Mesendoderm (in vitro differentiated cells): Measurements from ENCODE around the gene PRDX3.

Source experiments
- DNase-seq: peaks from one replicate; pipeline ENCODE4 v3.0.0; 2013
- H2AK5ac ChIP-seq: 2 replicates; pipeline ENCODE4 v1.6.1; 2013; ENCODE audit warnings: low read length, inconsistent platforms
- H2BK120ac ChIP-seq: 2 replicates; pipeline ENCODE4 v1.6.1; 2013; ENCODE audit warnings: low read depth, mild to moderate bottlenecking, low read length, moderate library complexity, mixed read lengths
- H2BK15ac ChIP-seq: replicated peaks from 2 replicates; pipeline ENCODE4 v1.6.1; 2013; ENCODE audit warnings: low read depth, mild to moderate bottlenecking, moderate library complexity
- H2BK5ac ChIP-seq: 2 replicates; pipeline ENCODE4 v1.6.1; 2013; ENCODE audit warnings: low read length, inconsistent platforms
- H3K18ac ChIP-seq: 2 replicates; pipeline ENCODE4 v1.6.1; 2013; ENCODE audit warnings: mild to moderate bottlenecking, low read length, mixed read lengths
- H3K23ac ChIP-seq: one replicate; pipeline ENCODE4 v1.6.1; 2013; ENCODE audit warnings: low read length
- H3K27ac ChIP-seq: 2 replicates; pipeline ENCODE4 v1.5.1; 2013; ENCODE audit warnings: low read depth, mild to moderate bottlenecking, inconsistent platforms, low read length, moderate library complexity
- H3K27me3 ChIP-seq: 2 replicates; pipeline ENCODE4 v1.6.1; 2013; ENCODE audit warnings: low read length, control low read depth, mild to moderate bottlenecking, inconsistent platforms; ENCODE audit not compliant: insufficient read depth, poor library complexity
- H3K36me3 ChIP-seq: 2 replicates; pipeline ENCODE4 v1.6.1; 2013; ENCODE audit warnings: low read length, inconsistent platforms; ENCODE audit not compliant: control insufficient read depth, insufficient read depth
- H3K4ac ChIP-seq: one replicate; pipeline ENCODE4 v1.6.1; 2013; ENCODE audit warnings: low read depth, mild to moderate bottlenecking, low read length, moderate library complexity
- H3K4me1 ChIP-seq: 2 replicates; pipeline ENCODE4 v1.6.1; 2013; ENCODE audit warnings: low read depth, low read length, inconsistent platforms; ENCODE audit not compliant: control insufficient read depth
- H3K4me2 ChIP-seq: 2 replicates; pipeline ENCODE4 v1.6.1; 2013; ENCODE audit warnings: low read length
- H3K4me3 ChIP-seq: 2 replicates; pipeline ENCODE4 v1.5.1; 2013; ENCODE audit warnings: mild to moderate bottlenecking, low read length
- H3K56ac ChIP-seq: one replicate; pipeline ENCODE4 v1.6.1; 2013; ENCODE audit warnings: low read length
- H3K79me1 ChIP-seq: 2 replicates; pipeline ENCODE4 v1.6.1; 2013; ENCODE audit warnings: low read length, inconsistent platforms
- H3K79me2 ChIP-seq: 2 replicates; pipeline ENCODE4 v1.6.1; 2013; ENCODE audit warnings: mild to moderate bottlenecking, low read length; ENCODE audit not compliant: control insufficient read depth, insufficient read depth
- H3K9ac ChIP-seq: 2 replicates; pipeline ENCODE4 v1.6.1; 2013; ENCODE audit warnings: low read length, inconsistent platforms
- H4K5ac ChIP-seq: one replicate; pipeline ENCODE4 v1.6.1; 2013; ENCODE audit warnings: low read length
- H4K8ac ChIP-seq: one replicate; pipeline ENCODE4 v1.6.1; 2013; ENCODE audit warnings: low read depth, mild to moderate bottlenecking, control low read depth, low read length, moderate library complexity
- WGBS: extraction: QIAGEN DNeasy Blood & Tissue Kit; methylation state at CpG from one replicate; pipeline ENCODE4 v1.1.7; 2013; ENCODE audit warnings: low lambda C conversion rate, missing lambda C conversion rate; ENCODE audit not compliant: insufficient coverage; ENCODE audit errors: extremely low coverage; 5-methylcytosine and 5-hydroxymethylcytosine counted together

PRDX3 gene

GRCh38 chr10:119149157-119149556 is 29.5 kb downstream of the PRDX3 start:
- Histone ChIP-seq H3K4me1 (no peaks in the 10 kb centered on the region), H3K27ac (no peak overlapping the region), H3K18ac (no peak overlapping the region), H3K4me3 (no peak overlapping the region), H3K27me3 (no peaks in the 10 kb centered on the region), H3K9ac (no peak overlapping the region), H2BK5ac (no peak overlapping the region), H3K79me2 (no peaks in the 10 kb centered on the region), H3K36me3 (no peaks in the 10 kb centered on the region), H3K4me2 (no peak overlapping the region), H2BK15ac (no peak overlapping the region), H2BK120ac (no peak overlapping the region), H4K5ac (no peak overlapping the region), H2AK5ac (no peak overlapping the region), H3K23ac (no peak overlapping the region), H3K79me1 (no peaks in the 10 kb centered on the region), H3K56ac (no peak overlapping the region), H3K4ac (no peak overlapping the region), H4K8ac (no peak overlapping the region)
- WGBS: no CpG with 5 or more reads among the region's 8 CpGs
- DNase-seq: no peak

GRCh38 chr10:119143657-119144056 is 35.0 kb downstream of the PRDX3 start:
- no peak overlapping the region for H3K18ac ChIP-seq
- no peak overlapping the region for H2BK120ac ChIP-seq
- no peaks in the 10 kb centered on the region for H3K27me3 ChIP-seq
- no peak overlapping the region for H3K4ac ChIP-seq
- H3K9ac ChIP-seq: no peak overlapping the region
- no peak overlapping the region for H2AK5ac ChIP-seq
- H3K36me3 ChIP-seq: peaks cover 1% of the 10 kb centered on the region
- H3K79me2 ChIP-seq: no peaks in the 10 kb centered on the region
- peaks cover 2% of the 10 kb centered on the region for H3K4me1 ChIP-seq
- no peak overlapping the region for H3K23ac ChIP-seq
- H4K5ac ChIP-seq: no peak overlapping the region
- H3K4me3 ChIP-seq: no peak overlapping the region
- no peak overlapping the region for H2BK5ac ChIP-seq
- H3K79me1 ChIP-seq: no peaks in the 10 kb centered on the region
- H3K4me2 ChIP-seq: no peak overlapping the region
- no peak overlapping the region for H3K56ac ChIP-seq
- no CpG with 5 or more reads among the region's 10 CpGs for WGBS
- H2BK15ac ChIP-seq: no peak overlapping the region
- no peak for DNase-seq
- no peak overlapping the region for H3K27ac ChIP-seq
- no peak overlapping the region for H4K8ac ChIP-seq

DNA sequence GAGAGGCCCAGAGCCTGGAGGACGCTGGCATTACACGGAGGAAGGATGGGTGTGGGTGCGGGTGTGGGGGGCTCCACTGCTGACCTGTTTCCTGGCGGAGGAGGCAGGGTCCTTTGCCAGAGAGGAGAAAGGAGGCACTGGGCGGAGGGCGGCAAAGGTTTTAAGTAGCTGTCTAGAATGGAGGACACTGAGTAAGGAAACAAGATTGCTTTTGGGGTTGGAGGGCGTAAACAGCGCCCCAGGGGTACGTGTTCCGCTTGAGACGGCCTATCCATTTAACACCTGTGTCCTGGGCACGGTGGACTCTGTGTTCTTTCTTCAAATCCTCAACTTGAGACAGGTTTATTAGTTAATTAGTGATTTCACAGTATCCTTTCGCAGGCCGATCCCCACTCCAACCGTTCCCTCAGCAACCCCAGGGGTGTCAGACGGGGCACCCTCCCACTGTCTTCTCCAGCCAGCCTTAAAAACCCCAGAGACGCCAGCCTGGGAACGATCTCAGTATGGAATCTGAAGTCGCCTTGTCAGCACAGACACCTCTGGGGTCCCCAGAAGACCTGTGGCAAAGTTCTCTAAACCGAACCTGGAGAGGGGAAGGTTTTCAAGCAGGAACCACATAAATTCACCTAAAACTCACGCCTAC is 37.9 kb downstream of the PRDX3 start:
- H2AK5ac ChIP-seq: no peak overlapping the region
- no peak overlapping the region for H2BK15ac ChIP-seq
- H3K9ac ChIP-seq: no peak overlapping the region
- no peak overlapping the region for H4K8ac ChIP-seq
- H2BK5ac ChIP-seq: no peak overlapping the region
- H3K18ac ChIP-seq: no peak overlapping the region
- no peak overlapping the region for H3K4me3 ChIP-seq
- H3K56ac ChIP-seq: peak overlapping the region; percentile 34
- WGBS: no CpG with 5 or more reads among the region's 21 CpGs
- peaks cover 2% of the 10 kb centered on the region for H3K4me1 ChIP-seq
- H3K4me2 ChIP-seq: no peak overlapping the region
- DNase-seq: peak; percentile 73
- H3K36me3 ChIP-seq: peaks cover 1% of the 10 kb centered on the region
- no peak overlapping the region for H4K5ac ChIP-seq
- H3K27ac ChIP-seq: peak overlapping the region; percentile 39
- no peak overlapping the region for H3K4ac ChIP-seq
- no peak overlapping the region for H2BK120ac ChIP-seq
- no peak overlapping the region for H3K23ac ChIP-seq
- H3K27me3 ChIP-seq: no peaks in the 10 kb centered on the region
- no peaks in the 10 kb centered on the region for H3K79me2 ChIP-seq
- no peaks in the 10 kb centered on the region for H3K79me1 ChIP-seq

- H3K4me2 ChIP-seq: no peak overlapping the region
- peak; percentile 54 for DNase-seq
- no peak overlapping the region for H3K56ac ChIP-seq
- no peaks in the 10 kb centered on the region for H3K79me1 ChIP-seq
- H3K27ac ChIP-seq: no peak overlapping the region
- H3K4me1 ChIP-seq: peaks cover 2% of the 10 kb centered on the region
- H3K36me3 ChIP-seq: peaks cover 1% of the 10 kb centered on the region
- no peak overlapping the region for H2BK5ac ChIP-seq
- no peaks in the 10 kb centered on the region for H3K79me2 ChIP-seq
- H3K4me3 ChIP-seq: no peak overlapping the region
- H2AK5ac ChIP-seq: peak overlapping the region; percentile 74
- no peak overlapping the region for H4K5ac ChIP-seq
- H3K9ac ChIP-seq: no peak overlapping the region
- H3K27me3 ChIP-seq: no peaks in the 10 kb centered on the region
- no peak overlapping the region for H2BK15ac ChIP-seq
- no CpG with 5 or more reads among the region's 13 CpGs for WGBS
- H4K8ac ChIP-seq: no peak overlapping the region
- no peak overlapping the region for H3K23ac ChIP-seq
- H2BK120ac ChIP-seq: no peak overlapping the region
- H3K18ac ChIP-seq: no peak overlapping the region
- H3K4ac ChIP-seq: no peak overlapping the region
These were observed 39.0 kb downstream of the PRDX3 start for GRCh38 chr10:119139464-119140067.

- Histone ChIP-seq H3K4ac (no peak overlapping the region), H2BK120ac (no peak overlapping the region), H3K27ac (no peak overlapping the region), H3K36me3 (peaks cover 1% of the 10 kb centered on the region), H3K4me1 (peaks cover 2% of the 10 kb centered on the region), H3K4me3 (no peak overlapping the region), H3K56ac (no peak overlapping the region), H3K27me3 (no peaks in the 10 kb centered on the region), H2AK5ac (no peak overlapping the region), H2BK5ac (no peak overlapping the region), H3K79me2 (no peaks in the 10 kb centered on the region), H2BK15ac (no peak overlapping the region), H4K5ac (no peak overlapping the region), H3K9ac (no peak overlapping the region), H3K4me2 (no peak overlapping the region), H4K8ac (no peak overlapping the region), H3K23ac (no peak overlapping the region), H3K79me1 (no peaks in the 10 kb centered on the region), H3K18ac (no peak overlapping the region)
- WGBS: no CpG with 5 or more reads among the region's 16 CpGs
- DNase-seq: no peak
These were observed 40.0 kb downstream of the PRDX3 start for GRCh38 chr10:119138346-119139306.
